GM21390 (cell line): ENCODE results near the gene AP4B1.

ENCODE experiments used
- ATAC-seq: cut with Tn5 transposase; IDR thresholded peaks from one replicate; pipeline ENCODE4 v1.9.1; 2021; ENCODE audit not compliant: unreplicated experiment

Gene AP4B1

DNA sequence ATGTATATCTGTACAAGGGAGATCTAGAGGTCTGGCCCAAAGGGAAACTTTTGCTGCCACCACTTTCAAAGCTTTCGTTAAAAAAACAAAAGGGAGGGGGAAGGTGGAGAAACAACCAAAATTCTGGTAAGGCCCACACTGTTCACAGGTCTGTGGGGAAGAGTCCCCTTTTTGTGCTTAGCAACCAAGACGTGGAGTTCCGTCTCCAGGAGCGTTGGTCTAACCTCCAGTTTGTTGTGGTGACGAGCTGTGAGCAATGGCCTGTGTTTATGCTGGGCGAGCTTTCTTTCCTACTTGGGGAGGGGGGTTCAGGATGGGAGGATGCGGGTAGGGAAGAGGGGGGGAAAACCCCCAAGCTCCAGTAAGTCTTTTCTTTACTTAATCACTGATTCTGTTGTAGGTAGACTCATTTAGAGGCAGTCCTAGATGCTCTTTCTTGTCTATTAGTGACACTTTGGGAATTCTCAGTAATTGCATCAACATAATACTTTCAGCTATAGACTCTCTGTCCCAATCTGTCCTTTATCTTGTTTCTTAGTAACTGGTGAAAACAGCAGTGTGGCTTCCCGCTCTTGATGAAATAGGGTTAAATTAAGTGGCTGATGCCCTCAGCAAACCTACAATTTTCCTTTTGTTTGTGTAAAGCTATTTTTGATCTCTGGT, 26.0 kb upstream of the AP4B1 start:
- peak; percentile 25 for ATAC-seq

DNA sequence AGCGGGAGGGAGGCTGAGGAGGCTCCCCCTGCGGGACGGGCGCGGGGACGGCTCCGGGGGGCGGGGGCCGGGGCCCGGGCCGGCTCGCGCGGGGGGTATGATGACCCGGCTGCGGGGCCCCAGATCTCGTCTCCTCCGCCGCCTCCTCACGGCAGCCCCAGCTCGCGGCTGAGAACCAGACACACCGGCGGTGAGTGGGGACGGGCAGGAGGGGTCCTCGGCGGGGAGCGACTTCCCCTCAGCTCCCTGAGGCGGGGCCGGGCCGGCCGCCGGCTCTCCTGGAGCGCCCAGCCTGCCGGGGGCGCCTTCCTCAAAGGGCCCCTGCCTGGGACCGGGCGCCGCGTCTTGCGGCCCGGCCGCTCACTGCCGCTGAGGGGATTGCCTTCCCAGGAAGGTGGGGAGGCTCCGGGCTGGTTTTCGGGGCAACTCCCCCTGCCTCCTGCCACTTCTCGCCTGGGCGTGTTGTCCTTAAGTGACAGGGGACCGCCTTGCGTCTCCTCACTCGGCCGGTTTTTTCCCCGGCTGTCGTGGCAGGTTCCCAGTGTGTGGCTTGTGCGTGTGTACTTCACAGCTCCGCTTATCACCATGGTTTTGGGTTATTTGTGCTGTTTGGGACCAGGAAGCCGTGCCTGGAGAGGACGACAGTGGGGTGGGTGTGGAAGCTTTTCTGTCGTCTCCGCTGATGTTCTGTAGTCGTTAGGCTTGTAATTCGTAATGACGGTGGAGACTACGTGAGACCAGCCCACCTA, 25.3 kb upstream of the AP4B1 start:
- ATAC-seq, result peak; percentile 37

DNA sequence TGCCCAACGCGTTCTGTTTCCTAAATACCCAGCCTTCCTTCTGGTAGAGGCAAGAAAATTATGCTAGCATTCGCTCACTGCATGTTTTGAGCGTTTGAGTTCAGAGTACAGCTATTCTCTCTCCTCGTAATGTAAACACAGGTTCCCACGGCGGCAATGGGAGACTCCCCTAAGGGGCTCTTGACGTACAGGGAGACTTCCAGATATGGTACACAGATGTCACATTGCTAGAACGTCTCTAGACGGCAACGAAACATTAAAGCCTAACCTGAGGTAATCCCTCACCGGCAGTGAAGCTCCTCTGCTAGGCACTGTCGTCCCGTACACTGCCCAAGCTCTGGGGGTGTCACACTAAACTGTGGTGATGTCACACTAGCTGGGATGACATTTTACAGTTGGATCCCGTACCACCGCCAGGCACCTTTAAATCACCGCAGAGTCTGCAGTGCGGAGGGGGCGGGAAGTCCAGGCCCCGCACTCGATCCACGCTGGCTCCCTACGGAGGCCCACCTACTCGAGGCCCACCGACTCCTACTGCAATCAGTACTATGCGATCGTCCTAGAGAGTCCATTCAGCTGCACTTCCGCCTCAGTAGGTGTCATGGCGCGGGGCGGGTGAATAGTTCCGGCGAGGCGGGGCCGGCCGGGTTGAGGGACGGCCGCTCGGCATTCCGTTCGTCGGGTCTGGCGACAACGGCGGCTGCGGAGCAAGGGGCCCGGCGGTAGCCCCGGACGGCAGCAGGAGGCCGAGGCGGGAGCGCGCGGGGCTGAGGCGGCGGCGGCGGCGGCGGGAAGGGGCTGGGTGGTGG, 24.5 kb upstream of the AP4B1 start, which contains the start of gene HIPK1:
Gene HIPK1, plus strand, starts transcription at position 384 of the 809 bp plus-strand sequence.
- ATAC-seq, result peak; percentile 56

DNA sequence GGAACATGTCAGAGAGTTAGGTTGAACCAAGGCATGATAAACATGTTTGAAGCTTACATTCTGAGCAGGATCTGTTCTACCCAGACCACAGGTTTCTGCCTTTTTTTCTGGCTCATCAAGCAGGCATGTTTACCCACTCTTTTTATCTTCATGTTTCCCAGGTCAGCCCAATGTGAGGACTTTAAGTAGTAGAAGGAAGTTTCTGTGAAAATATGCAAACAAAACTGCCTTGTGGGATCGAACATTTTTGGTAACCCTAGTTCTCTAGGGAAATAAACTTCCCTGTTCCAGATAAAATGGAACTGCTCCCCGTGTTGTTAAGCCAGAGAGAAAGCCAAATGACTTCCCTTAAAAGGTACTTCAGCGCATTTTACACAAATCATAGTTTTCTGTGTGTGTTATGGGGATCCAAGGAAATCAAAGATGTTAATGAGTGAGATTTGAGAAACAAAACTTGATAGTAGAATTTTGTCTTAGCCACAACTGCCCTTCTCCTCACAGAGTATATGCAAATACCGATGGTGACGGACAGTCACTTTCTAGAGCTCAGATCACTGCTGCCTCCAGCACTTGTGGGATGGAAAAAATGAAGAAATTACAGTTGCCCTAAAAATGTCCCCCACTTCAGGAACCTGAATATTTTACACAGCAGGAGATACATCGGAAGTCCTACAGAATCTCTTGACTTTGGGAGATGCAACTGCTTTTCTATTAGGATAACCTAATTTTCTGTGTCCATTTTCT, 23.8 kb upstream of the AP4B1 start:
- ATAC-seq, result peak; percentile 32

DNA sequence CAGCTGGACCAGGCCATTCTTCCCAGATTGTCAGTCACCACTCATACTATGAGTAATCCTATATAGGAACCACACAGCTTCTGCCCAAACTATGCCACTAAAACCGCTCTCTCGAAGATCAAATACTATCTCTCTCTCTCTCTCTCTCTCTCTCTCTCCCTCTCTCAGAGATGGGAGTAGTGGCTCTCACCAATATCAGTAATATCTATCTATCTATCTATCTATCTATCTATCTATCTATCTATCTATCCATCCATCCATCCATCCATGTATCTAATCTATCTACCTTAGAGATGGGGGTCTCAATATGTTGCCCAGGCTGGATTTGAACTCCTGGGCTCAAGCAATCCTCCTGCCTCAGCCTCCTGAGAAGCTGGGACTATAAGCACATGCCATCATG, 19.9 kb upstream of the AP4B1 start:
- ATAC-seq, result no peak

DNA sequence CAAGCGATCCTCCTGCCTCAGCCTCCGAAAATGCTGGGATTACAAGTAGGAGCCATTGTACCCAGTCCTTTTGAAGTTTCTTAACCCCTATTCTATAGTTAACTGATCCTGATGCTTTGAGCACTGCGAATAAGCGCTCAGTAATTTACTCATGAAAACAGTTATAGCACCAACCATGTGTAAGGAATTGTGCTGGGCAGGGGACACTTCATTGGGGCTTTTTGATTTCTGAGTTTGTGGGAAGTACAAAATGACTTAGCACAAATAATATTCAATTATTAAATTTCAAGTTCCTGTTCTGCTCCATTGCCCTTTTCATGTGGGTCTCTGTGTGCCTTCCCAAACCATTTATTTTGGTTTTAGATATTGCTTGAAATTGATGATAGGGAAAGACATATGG, 18.4 kb upstream of the AP4B1 start:
- no peak for ATAC-seq

DNA sequence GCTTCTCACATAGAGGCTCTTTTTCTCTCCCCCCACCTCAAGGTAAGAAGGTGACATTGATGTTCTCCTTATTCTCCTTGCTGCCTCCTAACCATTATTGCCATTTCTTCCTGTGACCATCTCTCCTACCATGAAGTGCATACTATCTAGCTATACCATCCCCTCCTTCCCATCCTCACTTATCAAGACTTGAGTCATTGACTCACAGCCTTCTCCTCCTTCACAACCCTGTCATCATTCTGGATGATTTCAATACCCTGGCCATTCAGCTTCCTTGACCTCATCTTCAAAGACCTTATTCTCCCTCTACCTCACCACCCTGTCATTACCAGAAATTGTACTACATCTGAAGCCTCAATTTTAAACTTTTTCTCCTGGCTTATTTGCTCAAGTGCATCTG, 13.6 kb upstream of the AP4B1 start:
- no peak for ATAC-seq

DNA sequence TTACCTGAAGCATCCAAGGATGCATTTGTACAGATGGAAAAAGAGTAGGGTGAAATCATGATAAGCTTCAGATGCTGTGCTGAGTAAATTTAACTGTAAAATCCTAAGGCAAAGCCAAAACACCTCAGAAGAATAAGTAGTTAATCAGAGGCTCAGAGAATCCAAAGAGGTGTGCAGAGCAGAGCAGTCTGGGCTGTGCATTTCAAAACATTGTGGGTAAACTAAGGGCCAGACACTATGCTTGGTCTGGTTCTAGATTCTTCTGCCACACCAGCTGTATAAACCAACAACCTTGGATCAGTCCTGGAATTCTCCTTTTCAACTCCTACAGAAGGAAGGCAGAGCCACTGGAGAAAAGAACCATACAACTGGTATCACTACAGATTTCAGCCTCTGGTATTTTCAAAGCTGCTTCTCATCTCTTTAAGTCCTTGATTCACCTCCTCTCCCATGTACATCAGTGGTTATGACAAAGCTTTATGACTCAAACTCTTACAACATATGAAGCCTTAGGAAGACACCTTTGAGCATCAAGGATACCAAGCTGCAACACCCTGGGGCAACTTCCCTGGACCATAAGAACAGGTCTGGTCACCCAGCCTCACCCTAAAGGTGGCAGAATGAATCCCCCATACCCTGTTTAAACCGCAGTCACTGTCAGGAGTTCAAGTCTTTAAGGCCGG, 12.9 kb upstream of the AP4B1 start:
- no peak for ATAC-seq

DNA sequence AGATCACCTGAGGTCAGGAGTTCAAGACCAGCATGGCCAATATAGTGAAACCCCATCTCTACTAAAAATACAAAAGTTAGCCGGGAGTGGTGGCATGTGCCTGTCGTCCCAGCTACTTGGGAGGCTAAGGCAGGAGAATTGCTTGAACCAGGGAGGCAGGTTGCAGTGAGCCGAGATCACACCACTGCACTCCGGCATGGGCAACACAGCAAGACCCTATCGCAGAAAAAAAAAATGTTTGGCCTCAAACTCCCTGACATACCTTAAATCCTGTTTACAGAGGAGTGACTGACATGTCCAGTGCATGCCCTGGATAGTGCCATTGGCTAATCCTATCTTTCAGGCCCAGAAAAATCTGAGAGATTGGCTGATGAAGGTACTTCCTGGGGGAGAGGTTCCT, 12.4 kb upstream of the AP4B1 start:
- ATAC-seq, result no peak

DNA sequence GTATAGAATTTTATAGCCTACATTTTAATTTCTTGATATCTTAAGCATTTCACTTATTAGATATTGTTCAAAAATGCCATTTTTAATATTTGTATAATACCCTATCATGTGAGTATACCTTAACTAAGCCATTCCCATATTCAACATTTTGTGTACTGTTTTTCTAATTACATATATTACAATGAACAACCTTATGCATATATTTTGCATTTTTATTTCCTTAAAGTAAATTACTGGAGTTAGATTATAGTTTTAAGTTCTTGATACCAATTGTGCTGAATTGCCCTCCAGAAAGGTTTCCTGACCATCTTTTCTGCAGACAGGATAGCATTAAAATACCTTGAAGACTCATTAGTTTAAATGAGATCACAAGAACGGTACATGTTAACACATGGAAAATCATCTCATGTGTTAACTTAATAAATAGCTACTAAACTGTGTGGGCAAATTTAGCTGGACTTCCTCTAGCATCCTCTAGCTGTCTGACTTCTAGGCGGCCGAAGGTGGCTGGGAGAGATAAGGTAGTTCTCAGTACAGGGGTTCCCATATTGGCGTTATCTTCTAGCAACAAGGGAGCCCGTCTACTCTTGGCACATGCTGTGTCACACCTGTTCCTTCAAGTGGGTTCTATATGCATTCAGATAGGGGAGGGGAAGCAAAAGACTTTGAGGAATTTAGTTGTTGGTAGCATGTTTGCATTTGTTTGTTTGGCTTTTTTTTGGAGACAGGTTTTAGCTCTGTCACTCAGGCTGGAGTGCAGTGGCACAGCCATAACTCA, 9.5 kb upstream of the AP4B1 start:
- no peak for ATAC-seq

DNA sequence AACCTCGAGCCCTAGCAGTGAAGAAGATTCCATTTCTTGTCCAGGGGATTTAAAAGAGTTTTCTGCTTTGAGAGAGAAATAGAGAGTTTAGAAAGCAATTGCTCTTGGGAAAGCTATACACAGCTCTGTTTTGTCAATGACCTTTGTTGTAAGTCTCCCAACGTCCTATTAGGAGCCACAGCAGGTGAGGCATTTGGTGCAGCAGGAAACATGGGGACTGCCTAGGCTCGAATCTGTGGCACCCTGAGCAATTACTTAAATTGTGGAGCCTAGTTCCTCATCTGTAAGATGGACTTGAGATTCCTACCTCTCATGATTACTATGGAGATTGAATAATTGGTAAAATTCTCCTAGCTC, 8.7 kb upstream of the AP4B1 start:
- ATAC-seq, result no peak

DNA sequence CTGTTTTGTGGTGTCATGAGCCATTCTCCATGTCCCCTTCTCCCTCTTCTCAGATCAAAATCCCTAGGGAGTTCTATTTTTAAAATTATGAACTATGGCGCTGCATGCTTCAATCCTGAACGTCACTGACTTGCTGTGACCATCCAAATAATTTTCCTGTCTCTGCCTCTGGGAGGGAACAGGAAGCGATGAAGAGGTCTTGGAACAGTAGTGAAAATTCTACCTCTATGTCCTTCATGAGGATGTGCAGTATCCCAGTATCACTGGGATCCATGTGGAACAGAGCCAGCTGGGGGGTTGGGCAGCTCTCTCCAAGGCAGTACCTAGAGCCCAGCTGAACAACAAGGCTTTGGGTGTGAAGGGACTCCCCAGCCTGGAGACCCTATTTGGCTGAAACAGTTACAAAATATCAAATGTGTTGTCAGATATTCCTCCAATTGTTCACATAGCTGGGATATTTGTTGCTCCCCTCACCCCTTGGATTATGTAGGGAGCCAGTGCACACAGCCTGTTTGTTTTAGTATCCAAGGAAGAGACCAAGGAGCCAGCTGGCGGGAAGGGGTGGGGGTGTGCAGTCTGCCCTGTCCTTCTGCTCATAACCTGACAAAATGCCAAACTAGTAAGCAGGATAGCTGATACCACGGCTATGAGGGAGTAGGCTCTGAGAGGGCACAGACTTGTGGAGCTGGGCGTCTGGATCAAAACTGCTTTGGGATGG, 8.2 kb upstream of the AP4B1 start:
- no peak for ATAC-seq

DNA sequence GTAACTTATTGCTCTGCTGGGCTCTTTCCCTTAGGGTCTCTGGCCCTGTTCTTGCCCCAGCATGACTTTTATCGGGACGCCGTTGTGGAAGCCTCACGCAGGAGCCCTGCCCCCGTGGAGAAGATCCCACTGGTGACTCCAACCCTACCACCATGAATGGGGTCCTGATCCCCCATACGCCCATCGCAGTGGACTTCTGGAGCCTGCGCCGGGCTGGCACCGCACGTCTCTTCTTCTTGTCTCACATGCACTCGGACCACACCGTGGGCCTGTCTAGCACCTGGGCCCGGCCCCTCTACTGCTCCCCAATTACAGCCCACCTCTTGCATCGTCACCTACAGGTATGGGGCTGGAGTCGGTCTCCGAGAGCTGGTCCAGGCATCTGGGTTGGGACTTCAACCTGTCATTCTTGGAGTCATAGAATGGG, 849 bp upstream of the AP4B1 start:
- ATAC-seq, result no peak

DNA sequence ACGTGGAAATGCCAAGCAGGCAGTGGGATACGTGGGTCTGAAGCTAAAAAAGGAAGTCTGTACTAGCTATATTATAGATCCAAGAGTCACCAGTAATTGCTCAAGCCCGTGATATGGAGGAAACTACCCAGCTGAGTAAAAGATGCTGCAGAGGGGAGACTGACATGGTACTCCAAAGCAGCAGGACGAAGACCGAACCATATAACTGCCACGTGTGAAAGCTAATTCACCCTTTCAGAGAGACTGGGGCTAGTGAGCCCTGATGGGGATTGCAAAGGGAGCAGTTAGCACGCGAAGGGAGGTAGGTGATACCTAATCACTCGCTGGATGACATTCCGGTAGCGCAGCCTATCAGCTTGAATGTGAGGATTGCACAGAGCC, 316 bp downstream of the AP4B1 start:
- peak; percentile 28 for ATAC-seq

DNA sequence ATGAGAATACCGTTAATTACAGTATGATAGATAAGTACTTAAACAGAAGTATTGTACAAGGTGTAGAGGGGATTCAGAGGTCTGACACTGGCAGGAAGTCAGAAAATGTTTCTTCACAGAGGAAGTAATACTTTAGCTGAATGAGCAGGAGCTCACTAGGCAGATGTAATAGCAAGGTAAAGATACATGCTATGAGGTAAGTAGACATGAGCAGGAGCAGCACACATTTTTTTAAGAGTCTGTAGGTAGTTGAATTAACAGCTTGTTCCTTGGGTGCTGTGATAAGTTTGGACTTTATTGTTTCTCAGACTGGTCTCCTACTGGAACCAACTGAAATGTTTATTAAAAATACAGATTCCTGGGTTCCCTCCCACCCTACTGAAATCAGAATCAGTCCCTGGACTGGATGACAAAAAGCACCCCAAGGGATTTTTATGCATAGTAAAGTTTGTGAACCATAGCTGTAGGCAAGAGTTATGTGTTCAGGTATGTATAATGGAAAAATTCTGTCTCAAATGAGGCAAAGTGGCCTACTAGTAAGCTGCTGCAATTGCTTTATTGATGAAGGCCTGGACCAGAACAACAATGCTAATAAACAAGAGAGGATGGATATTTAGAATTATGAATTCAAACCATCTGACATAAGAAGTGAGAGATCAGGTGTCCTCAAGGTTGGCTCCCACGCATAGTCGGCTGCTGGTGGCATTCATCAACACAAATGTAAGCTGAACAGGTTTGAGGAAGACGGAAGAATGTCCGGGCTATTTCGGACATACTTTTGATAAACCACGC, 902 bp downstream of the AP4B1 start:
- no peak for ATAC-seq

DNA sequence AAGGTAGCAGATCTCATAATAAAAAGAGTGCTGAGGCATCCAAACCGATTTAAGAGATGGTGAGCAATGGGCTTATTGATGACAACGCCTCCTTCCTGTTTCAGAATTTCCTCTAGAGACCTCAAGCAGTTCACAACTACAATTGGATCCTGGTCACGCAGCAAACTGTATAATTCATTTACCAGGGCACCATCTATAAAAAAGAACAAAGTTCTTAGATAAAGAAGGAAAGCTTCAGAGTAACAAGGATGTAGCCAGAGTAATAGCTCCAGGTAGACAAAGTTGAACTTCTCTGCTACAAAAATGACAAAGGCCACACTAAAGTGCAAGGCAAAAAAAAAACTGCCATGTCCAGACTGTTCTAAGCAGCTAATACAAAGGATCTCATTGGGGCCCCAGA, 3.4 kb downstream of the AP4B1 start:
- ATAC-seq, result no peak

DNA sequence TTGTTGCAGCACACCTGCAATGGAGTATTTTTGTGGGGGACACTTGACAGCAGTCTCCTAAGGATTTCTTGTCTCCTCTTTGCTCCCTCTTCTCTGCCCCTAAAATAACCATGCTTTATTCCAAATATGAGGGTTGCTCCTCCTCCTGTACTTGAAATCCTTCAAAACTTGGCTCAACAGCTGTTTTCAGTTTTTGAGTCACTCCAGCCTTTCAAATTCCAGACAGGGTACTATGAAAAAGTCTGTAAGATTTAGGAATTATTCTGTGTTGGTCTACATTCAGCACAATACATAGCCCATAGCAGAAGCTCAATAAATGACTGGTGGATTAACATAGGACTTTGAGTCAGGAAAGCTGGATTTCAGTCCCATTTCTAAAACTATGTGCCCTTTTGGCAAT, 5.5 kb downstream of the AP4B1 start:
- ATAC-seq, result no peak

DNA sequence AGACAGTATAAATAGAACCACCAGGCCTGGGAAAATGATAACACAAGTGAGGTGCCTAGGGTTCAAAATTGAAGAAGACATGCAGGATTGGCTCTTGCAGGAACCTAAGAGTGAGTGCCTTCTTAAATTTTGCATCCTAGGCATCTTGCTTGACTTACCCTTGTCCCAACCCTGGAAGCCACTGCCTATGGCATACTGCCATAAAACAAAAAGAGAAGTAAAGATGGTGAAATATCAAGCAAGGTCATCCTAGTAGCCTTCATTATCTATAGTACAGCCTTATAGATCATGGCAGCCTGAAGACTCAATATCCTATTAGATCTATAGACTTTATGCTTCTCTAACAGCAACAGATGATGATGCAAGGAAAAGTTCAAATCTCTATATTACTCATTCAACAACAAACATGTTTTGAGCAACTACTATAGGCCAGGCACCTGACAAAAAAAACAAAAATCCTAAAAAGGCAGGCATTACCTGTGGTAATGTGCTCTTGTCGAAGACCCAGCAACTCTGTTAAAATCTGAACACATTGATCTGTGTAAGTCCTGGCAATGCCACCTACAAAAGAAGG, 6.3 kb downstream of the AP4B1 start:
- no peak for ATAC-seq
